ENCODE results near the gene SPARCL1.
"Not testable (repeated sequence)": the region's sequence is repeated elsewhere in the genome, so short reads cannot be mapped to it uniquely, and the experiment has no call there.

SPARCL1 gene, protein sequence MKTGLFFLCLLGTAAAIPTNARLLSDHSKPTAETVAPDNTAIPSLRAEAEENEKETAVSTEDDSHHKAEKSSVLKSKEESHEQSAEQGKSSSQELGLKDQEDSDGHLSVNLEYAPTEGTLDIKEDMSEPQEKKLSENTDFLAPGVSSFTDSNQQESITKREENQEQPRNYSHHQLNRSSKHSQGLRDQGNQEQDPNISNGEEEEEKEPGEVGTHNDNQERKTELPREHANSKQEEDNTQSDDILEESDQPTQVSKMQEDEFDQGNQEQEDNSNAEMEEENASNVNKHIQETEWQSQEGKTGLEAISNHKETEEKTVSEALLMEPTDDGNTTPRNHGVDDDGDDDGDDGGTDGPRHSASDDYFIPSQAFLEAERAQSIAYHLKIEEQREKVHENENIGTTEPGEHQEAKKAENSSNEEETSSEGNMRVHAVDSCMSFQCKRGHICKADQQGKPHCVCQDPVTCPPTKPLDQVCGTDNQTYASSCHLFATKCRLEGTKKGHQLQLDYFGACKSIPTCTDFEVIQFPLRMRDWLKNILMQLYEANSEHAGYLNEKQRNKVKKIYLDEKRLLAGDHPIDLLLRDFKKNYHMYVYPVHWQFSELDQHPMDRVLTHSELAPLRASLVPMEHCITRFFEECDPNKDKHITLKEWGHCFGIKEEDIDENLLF

DNA sequence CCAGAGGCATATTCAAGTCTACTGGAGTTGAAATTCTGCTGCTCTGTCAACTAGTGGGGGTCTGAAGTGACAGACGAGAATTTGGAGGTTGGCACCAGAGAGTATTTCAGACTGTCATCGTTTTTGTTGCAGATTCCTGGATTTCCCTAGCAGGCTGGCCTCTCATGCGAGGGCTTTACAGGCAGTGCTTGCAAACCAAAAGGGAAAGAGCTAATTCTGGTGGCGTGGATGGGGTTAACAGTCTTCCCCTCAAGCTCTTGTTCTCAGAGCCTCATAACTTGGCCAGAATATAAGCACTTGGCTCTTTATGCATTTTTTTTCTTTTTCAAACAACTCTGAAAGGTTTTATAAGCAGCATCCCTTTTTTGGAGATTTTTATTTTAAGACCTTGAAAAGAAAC is at the start of gene SPARCL1:
Gene SPARCL1, minus strand, starts transcription at position 190 of the 400 bp plus-strand sequence. CDS start 29,802 bp downstream, outside the sequence.
- DNase-seq (ENCODE audit: low read depth in 1 of 2, low spot score in 1 of 2): no peak

DNA sequence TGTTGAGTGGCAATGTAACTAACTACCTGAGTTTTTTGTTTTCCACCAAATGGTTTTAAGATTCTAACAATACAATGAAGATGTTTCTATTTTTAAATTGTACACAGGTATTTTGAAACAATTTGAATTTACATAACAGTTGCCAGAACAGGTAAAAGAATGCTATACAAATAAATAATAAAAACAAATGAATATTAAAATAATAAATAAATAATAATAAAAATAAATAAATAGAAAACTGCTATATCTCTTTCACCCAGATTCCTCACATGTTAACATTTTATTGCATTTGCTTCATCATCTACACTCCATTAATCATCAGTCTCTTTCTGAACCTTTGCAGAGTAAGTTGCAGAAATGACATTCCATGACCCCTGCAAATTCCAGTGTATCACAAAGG is 46.8 kb upstream of the SPARCL1 start:
- DNase-seq (ENCODE audit: low read depth in 1 of 2, low spot score in 1 of 2): no peak

DNA sequence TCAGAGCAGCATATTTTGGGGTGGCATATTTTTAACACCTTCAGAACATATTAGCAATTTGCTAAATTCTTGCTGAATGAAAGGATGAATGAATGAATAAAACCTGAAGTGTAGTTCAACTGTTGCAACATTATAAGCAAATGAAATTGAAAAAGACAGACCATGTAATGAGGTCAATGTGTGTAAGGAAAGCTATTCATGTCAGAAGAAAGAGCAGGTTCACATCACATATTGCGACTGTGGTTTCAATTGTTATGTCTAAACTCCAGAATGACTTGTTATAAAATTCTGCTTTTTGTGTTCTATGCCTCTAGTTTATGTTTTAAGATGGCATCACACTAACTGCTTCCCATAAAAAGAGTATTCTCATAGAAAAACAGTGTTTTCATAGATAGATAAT is 46.2 kb upstream of the SPARCL1 start:
- no peak for DNase-seq (ENCODE audit: low read depth in 1 of 2, low spot score in 1 of 2)

DNA sequence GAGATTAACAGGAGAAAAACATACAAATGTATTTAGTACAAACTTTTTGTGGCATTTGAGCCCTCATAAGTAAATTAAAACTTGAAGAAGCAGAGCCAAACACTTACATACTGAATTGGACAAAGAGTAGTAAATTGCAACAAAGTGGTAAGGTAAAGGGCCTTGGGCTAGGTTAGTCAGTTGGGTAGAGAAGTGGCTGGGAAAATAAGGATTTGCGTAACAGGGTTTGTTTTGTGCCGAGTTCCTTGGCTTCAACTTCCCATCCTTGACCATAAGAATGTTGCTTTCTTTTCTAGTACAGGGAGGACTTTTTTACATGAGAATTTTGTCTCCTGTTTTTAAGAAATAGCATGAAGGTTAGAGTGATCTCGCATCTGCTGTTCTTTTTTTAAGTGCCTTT is 45.8 kb upstream of the SPARCL1 start:
- DNase-seq (ENCODE audit: low read depth in 1 of 2, low spot score in 1 of 2): no peak

DNA sequence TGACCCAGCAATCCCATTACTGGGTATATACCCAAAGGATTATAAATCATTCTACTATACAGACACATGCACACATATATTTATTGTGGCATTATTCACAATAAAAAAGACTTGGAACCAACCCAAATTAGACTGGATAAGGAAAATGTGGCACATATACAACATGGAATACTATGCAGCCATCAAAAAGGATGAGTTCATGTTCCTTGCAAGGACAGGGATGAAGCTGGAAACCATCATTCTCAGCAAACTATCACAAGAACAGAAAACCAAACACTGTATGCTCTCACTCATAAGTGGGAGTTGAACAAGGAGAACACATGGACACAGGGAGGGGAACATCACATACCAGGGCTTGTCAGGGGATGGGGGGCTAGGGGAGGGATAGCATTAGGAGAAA is 45.2 kb upstream of the SPARCL1 start:
- not testable (repeated sequence) for DNase-seq (ENCODE audit: low read depth in 1 of 2, low spot score in 1 of 2)

DNA sequence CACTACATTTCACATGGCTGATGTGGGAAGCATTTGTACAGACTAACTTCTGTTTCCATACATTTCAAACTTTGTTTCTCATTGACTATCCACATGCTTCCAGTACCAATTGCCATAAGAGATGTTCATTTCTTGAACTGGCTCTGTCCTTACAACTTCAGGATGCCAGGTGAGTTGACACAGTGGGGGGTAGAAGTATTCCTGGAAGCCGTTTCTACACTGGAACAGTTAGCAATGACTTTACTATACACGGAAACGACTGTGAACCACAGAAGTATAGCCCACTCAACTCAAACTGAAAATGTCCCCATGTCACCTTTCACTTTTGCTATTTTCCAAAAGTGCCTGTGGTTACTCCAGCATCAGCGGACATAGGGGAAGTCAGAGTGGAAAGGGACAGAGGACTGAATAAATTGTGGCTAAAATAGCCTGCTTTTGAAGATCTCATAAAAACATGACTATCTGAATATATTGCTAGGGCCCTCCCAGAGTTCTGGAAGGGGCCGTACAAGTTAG is 41.2 kb upstream of the SPARCL1 start:
- DNase-seq (ENCODE audit: low read depth in 1 of 2, low spot score in 1 of 2): no peak

DNA sequence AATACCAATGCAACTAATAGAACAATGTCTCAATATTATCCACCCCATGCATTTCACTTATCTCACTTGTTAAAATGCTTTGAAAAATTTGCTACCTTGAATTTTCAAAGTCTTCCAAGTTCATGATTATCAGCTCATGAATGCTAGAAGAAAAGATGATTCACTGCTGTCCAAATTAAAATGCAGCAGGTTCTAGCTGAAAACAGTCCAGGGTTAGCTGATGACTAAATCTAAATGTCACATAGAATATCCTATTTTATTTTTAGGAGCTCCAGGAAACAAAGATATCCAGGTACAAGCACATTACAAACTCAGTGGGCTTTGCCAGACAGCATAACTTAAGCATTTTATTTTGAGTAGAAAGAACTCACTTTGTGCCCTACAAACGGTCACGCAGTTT is 38.0 kb upstream of the SPARCL1 start:
- no peak for DNase-seq (ENCODE audit: low read depth in 1 of 2, low spot score in 1 of 2)

DNA sequence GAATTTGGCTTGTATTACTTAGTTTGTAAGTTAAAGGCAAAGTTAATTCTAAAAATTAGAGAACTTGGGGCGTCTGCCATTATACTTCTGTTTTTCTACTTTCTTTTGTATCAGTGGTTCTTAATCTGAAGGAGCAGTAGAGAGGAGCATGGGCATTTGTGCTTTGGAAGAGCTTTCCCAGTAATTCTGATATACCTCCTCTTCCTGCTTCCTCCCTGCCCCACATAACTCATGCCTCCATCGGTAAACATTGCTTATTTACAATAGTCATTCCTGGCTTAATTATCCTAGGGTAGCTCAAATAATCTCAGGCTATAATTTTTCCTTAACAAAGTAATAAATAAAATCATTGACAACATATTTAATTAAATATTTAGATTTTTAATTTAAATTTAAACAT is 37.1 kb upstream of the SPARCL1 start:
- no peak for DNase-seq (ENCODE audit: low read depth in 1 of 2, low spot score in 1 of 2)

DNA sequence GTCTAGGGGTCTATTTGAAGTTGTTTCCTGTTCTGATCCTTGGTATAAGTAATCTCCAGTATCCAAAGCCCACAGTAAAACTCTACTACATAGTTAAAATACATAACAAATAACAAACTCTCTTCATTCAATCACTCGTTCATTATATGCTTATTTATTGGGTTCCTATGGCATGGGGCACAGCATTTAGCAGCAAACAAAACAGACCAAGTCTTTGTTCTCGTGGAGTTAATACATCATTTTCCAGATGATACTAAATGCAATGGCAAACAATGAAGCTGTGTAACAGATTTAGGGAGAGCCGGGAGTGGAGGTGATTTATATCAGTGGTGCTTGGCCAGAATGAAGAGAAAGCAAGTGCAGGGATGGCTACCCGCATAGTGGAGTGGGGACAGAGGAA is 36.6 kb upstream of the SPARCL1 start:
- DNase-seq (ENCODE audit: low read depth in 1 of 2, low spot score in 1 of 2): no peak

DNA sequence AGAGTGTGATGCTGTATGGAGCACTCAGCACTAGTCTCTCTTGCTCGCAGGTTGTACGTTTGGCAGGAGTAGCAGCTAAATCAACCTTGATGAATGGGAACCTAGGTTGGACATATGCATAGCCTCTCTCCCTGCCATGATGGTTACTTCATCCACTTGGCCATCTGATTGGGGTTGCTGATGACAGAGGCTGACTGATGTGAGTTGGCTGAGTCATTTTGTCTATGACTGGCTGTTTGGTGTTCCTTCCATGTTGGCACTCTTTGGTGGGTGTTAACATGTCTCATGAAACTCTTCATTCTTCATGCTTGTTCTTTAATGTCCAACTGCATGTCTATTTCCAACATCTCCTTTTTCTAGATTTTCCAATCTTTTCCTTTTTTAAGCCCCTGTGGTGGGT is 31.6 kb upstream of the SPARCL1 start:
- no peak for DNase-seq (ENCODE audit: low read depth in 1 of 2, low spot score in 1 of 2)

DNA sequence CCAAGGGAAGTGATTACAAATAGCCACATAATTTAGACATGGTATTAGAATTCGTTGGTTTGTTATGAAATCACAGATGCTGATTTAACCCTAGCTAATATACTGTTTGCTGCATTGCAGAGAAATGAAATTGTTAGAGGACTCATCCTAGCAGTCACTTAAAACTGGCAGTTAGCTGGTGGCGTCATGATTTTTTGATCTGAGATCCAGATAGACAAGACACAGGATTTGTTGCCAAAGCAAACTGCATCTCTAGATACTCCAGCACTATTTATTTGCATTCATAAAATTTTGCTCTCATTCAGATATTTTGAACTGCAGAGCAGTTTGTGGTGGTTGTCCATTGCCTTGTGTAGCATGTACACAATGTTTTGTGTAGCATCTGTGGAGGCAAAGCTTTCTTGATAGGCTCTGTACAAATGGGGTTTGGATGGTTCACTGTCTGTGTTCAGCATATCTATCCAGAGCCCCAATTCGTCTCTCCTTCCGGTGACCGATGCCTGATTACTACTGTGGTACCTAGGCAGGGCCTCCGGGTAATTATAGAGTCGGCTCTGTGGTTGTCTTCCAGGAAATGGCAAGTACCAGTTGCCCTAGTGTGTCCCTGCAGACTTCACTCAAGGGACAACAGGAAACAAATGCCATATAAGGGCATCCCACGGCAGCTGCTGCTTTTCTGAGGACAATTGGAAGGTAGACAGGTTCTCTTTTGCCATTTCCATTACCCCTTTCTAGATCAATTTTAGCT is 30.1 kb upstream of the SPARCL1 start:
- DNase-seq (ENCODE audit: low read depth in 1 of 2, low spot score in 1 of 2): peak in 1 of 2 donors; percentile 17

DNA sequence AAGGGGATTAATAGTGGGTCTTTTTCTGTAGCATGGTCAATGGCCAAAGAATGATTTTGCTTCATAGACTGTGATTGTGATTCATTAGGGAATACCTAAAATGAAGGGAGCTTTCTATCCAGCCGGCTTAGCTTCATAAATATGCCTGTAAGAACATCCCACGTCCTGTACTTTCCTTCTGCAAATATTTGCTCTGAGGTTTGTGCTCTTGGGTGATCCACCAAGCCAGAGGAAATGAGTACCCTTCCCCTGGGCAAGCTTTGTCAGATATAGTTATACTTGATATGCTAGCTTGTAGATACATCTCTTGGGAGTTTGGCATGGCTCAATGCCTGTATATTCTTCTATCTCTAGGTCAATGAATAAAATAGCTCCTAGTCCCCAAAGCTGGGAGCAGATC is 28.2 kb upstream of the SPARCL1 start:
- no peak for DNase-seq (ENCODE audit: low read depth in 1 of 2, low spot score in 1 of 2)

DNA sequence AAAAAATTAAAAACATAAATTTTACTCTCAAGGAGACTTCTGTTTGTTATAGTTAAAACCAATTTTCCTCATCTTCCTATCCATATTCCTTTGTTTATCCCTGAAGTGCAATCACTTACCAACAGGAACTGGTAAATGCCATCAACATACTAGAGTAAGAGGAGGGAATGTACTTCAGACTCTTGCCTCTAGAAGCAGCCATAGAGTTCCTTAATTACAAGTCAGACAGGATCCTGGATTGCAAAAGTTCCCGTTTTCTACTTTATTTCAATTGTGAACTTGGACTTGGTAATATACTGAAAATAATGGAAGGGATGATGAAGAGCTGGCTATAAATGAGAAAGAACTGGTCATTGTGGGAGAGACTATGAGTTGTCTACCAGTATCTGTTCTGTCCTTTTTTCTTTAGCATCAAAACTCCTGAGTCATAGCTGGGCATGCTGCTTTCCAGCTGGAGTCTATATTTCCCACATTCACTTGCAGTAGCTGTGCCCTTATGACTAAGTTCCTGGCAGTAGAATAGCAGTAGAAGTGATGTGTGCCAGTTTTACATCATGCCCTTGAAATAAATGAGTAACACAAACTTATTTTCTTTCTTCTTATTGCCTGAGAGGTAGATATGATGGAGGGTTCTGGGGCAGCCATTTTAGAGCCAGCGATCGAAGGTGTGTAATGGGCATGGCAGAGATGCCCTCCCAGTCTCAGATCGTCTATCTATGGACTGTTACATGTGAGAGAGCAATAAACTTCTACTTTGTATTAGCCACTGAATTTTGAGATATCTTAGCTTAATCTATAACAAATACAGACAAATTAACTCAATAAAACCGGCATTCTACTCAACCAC is 26.8 kb upstream of the SPARCL1 start:
- DNase-seq (ENCODE audit: low read depth in 1 of 2, low spot score in 1 of 2): no peak

DNA sequence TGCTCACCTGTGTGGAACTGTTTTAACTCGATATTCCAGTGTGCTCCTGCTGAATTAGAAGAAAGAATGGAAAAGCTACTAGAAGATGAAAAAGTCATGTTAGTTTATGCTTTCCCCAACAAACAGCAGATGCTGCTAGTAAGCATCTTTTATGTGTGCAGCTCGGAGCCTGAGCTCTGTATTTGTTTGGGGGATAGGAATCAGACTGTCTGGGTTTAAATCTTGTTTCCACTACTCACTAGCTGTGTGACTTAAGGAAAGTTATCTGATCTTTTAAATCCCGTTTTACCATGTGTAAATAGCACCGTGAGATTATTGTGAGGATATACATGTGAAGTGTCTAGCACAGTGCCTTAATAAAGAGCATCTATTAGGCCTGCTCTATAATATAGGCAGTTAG is 24.0 kb upstream of the SPARCL1 start:
- no peak for DNase-seq (ENCODE audit: low read depth in 1 of 2, low spot score in 1 of 2)

DNA sequence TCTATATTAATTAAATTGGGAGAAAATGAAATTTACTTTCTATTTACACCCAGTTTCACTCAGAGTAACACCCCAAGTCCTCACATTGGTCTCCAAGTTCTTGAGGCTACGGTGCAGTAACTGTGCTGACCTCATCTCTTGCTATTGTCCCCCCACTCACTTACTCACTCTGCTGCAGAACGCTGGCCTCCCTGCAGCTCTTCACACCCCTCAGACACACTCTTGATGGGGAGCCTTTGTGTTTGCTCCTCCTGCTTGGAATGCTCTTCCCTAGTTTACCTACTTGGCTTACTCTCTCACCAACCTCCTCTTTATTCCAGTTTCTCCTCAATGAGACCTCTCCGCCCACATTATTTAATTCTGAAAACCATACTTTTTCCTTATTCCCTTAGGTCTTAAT is 22.2 kb upstream of the SPARCL1 start:
- DNase-seq (ENCODE audit: low read depth in 1 of 2, low spot score in 1 of 2): no peak

DNA sequence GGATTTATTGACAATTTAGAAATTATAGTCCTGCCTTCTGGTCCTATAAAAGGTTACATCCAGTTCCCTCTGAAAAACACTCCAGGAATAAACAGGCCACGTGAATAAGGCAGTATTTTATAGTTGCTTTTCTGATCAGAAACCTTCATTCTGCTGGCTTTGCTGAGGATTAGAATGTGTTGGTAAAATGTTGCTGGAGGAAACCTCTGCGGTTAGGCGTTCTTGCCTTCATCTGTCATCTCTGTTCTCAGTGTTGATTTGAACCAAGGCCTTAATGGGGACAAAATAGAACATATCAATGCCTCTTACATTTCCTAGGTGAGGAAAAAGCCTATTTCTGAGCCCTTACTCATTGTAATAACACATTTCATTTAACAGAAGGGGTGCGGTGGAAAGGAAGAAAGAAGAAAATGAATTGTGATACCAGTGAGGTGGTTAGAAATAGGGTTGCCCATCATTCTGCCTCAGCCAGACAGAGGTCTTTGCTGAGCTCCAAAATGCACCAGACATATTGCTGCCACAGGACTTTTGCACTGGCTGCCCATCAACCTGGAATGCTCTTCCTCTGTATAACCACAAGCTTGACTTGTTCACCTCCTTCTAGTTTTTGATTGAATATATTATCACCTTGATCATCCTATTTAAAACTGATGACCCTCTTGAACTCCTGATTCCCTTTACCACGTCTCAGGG is 18.0 kb upstream of the SPARCL1 start:
- no peak for DNase-seq (ENCODE audit: low read depth in 1 of 2, low spot score in 1 of 2)

DNA sequence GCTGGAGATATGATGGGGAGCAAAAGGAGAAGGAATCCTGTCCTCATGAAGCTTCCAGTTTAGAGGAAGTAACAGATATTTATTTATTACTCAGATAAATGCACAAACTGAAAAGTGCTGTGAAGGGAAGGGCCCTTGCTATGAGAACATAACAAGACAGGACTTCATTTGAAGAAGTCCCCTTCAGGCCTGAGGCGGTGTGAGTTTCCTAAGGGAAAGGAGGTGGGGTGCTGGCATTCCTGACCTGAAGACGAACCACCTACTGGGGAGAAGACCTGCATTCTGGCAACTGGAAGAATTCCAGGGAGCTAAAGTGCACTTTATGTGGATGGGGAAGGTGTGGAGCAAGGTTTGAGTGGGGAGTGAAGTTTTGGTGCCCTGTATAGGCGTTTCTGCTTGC is 15.9 kb upstream of the SPARCL1 start:
- no peak for DNase-seq (ENCODE audit: low read depth in 1 of 2, low spot score in 1 of 2)

DNA sequence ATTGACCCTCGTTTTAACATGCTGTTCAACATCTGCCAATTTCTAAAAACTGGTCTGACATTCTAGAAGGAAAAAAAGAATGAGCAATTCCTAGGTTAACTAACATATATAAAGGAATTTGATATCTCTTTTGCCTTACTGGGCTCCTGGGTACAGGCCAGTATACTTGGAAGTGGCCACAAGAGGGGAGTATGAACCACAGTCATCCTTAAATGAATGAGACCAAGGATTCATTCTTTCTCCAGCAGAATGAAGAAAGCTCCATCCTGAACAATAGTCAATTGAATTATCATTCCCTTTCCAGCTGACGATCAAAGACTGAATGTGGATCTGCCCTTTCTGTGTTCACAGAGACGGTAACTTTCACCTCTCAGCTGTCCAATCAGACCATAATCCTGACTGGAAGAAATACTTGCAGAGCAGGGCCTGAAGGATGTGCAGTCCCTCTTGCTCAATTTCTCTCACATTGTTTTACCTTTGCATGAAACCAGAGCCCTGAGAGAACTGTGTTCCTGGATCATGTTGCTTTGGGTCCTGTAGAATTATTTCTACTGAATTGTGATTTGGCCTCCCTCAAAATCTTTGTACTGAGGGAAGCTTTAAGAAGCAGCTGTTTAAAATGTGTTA is 14.8 kb upstream of the SPARCL1 start:
- DNase-seq (ENCODE audit: low read depth in 1 of 2, low spot score in 1 of 2): no peak

DNA sequence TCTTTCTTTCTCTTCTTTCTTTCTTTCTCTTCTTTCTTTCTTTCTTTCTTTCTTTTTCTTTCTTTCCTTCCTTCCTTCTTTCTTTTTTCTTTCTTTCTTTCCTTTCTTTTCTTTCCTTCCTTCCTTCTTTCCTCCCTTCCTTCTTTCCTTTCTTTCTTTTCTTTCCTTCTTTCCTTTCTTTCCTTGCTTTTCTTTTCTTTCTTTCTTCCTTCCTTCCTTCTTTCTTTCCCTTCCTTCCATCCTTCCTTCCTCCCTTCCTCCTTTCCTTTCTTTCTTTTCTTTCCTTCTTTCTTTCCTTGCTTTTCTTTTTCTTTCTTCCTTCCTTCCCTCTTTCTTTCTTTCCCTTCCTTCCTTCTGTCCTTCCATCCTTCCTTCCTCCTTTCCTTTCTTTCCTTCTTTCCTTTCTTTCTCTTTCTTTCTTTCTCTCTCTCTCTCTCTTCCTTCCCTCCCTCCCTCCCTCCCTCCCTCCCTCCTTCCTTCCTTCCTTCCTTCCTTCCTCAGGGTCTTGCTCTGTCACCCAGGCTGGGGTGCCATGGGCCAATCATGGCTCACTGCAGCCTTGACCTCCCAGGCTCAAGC is 13.6 kb upstream of the SPARCL1 start:
- no peak for DNase-seq (ENCODE audit: low read depth in 1 of 2, low spot score in 1 of 2)

Measured in activated CD4-positive, alpha-beta T cell treated with anti-CD3 and anti-CD28 coated beads, Interleukin-2, amount 50 U/mL, for 24 hours (primary cell).